Stimulated activated CD8-positive, alpha-beta memory T cell treated with anti-CD3 and anti-CD28 coated beads, Interleukin-4, amount 100 ng/mL, for 48 hours (primary cell): ENCODE data around the gene MALSU1.

Experiments used
- DNase-seq: peaks from one replicate; pipeline ENCODE4 v3.0.0-alpha.2; 2020

MALSU1 gene

GRCh38 chr7:23336799-23337283 is 37.7 kb downstream of the MALSU1 start:
- no peak for DNase-seq

GRCh38 chr7:23337374-23337773 is 38.2 kb downstream of the MALSU1 start:
- no peak for DNase-seq

- no peak for DNase-seq
Observed at GRCh38 chr7:23338439-23338838, 39.3 kb downstream of the MALSU1 start.

- DNase-seq = no peak
Observed at GRCh38 chr7:23338863-23339262, 39.7 kb downstream of the MALSU1 start.

- no peak for DNase-seq
Observed at GRCh38 chr7:23341846-23342598, 42.9 kb downstream of the MALSU1 start.

GRCh38 chr7:23343102-23343501 is 44.0 kb downstream of the MALSU1 start:
- no peak for DNase-seq

- no peak for DNase-seq
Observed at GRCh38 chr7:23343806-23344475, 44.8 kb downstream of the MALSU1 start.

- DNase-seq = no peak
Observed at GRCh38 chr7:23345601-23346000, 46.5 kb downstream of the MALSU1 start.

- DNase-seq = no peak
Observed at GRCh38 chr7:23346316-23346715, 47.2 kb downstream of the MALSU1 start.

- no peak for DNase-seq
Observed at GRCh38 chr7:23347033-23347681, 48.0 kb downstream of the MALSU1 start.

- DNase-seq = no peak
Observed at GRCh38 chr7:23347682-23348180, 48.6 kb downstream of the MALSU1 start.

- DNase-seq = no peak
Observed at GRCh38 chr7:23349484-23350157, 50.5 kb downstream of the MALSU1 start.

- DNase-seq = no peak
Observed at GRCh38 chr7:23350466-23350865, 51.3 kb downstream of the MALSU1 start.

GRCh38 chr7:23353172-23353571 is 54.0 kb downstream of the MALSU1 start:
- DNase-seq = no peak

- DNase-seq = no peak
Observed at GRCh38 chr7:23356168-23356567, 57.0 kb downstream of the MALSU1 start.

- DNase-seq = no peak
Observed at GRCh38 chr7:23356726-23357125, 57.6 kb downstream of the MALSU1 start.

- DNase-seq = no peak
Observed at GRCh38 chr7:23357190-23358093, 58.3 kb downstream of the MALSU1 start.

- DNase-seq = no peak
Observed at GRCh38 chr7:23358152-23358674, 59.1 kb downstream of the MALSU1 start.
